BLaER1 treated with 17β-estradiol and CSF1 and Interleukin-3, amounts not matched to agents 10 nM and 100 nM (cell line): ENCODE results near the gene MZB1.

ENCODE experiments used
- H3K27ac ChIP-seq, 11 experiments: shearing (Covaris generic); formaldehyde crosslinking; 2 replicates each; pipeline ENCODE4 v1.8.1; 2022
- H3K27me3 ChIP-seq, 11 experiments: shearing (Covaris generic); formaldehyde crosslinking; 2 replicates each; pipeline ENCODE4 v1.8.1; 2022
- H3K36me3 ChIP-seq, 11 experiments: shearing (Covaris generic); formaldehyde crosslinking; 2 replicates each; pipeline ENCODE4 v1.8.1; 2022
- H3K4me1 ChIP-seq, 10 experiments: shearing (Covaris generic); formaldehyde crosslinking; 2 replicates each; pipeline ENCODE4 v1.8.1; 2022
- H3K4me2 ChIP-seq, 11 experiments: shearing (Covaris generic); formaldehyde crosslinking; 2 replicates each; pipeline ENCODE4 v1.8.1; 2022
- H3K4me3 ChIP-seq, 10 experiments: shearing (Covaris generic); formaldehyde crosslinking; 2 replicates each; pipeline ENCODE4 v1.8.1; 2022
- H3K9ac ChIP-seq, 11 experiments: shearing (Covaris generic); formaldehyde crosslinking; 2 replicates each; pipeline ENCODE4 v1.8.1; 2022
- H3K9me3 ChIP-seq, 11 experiments: shearing (Covaris generic); formaldehyde crosslinking; replicated peaks in 1 of 11; 2 replicates each; pipeline ENCODE4 v1.8.1; 2022
- H4K20me1 ChIP-seq, 11 experiments: shearing (Covaris generic); formaldehyde crosslinking; 2 replicates each; pipeline ENCODE4 v1.8.1; 2022
- Cebpa-rat ChIP-seq, 11 experiments: shearing (Covaris generic); IDR thresholded peaks; 2 replicates each; pipeline ENCODE4 v1.8.1; 2022

MZB1 gene

DNA sequence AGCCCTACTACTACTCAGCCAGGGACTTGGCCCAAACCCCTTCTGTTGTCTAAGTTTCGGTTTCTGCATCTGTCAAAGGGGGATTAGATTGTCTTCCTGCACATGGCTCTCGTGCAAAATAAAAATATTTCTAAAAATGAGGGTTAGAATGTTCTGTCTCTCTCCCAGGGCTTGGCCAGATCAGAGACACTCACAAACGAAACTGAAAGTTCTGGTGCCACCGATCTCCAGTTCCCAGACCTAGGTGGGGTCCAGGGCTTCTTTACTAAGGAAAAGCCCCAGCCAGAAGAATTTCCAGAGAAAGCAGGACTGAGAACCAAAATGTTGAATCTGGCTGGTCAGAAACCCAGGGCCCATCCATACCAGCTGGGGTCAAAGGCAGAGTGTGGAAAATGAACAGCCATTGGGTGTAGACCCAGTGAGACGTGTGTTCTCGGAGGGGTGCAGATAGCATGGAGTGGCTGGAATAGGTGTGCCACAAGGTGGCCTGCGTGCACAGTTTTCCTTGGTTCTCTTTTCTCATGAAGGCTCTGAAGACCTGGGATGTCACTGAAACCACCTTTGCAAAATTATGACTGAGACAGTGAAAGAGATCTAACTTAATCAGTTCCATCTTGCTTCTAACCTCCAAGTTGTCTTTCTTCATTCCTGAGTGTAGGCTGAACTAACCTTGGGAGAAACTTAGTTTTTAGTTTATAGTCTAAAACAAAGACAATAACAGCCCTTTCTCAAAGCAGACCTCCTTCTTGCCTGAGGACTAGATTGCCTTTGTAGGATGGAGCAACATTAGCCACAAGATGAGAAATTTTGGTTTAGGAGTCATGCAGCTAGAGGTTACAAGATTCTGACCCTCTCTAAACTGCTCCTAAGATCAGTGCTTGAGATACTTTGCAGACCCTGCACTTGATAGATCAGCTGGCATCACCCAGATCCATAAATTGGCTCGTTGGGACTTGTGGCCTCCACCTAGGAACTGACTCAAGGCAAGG, 4.4 kb downstream of the MZB1 start:
- H3K9ac ChIP-seq: peak overlapping the region; percentile 74 to 98 (median 95)
- peak overlapping the region; percentile 59 to 100 (median 99); a peak in 21 of 22 replicates for H3K27ac ChIP-seq
- no peaks in the 10 kb centered on the region for H3K27me3 ChIP-seq
- no peaks in the 10 kb centered on the region for H3K9me3 ChIP-seq
- peaks cover 0 to 11% (median 0%) of the 10 kb centered on the region in 11 experiments; a peak in 3 of 22 replicates for H4K20me1 ChIP-seq
- peak overlapping the region; percentile 90 to 99 (median 97) for H3K4me2 ChIP-seq
- no peak for TF ChIP-seq Cebpa-rat (IDR thresholded peaks at IDR 0.05)
- H3K4me1 ChIP-seq: peaks cover 80 to 100% (median 95%) of the 10 kb centered on the region in 10 experiments
- peaks cover 0 to 11% (median 0%) of the 10 kb centered on the region in 11 experiments; a peak in 5 of 22 replicates for H3K36me3 ChIP-seq
- H3K4me3 ChIP-seq: peak overlapping the region; percentile 41 to 81 (median 68)

DNA sequence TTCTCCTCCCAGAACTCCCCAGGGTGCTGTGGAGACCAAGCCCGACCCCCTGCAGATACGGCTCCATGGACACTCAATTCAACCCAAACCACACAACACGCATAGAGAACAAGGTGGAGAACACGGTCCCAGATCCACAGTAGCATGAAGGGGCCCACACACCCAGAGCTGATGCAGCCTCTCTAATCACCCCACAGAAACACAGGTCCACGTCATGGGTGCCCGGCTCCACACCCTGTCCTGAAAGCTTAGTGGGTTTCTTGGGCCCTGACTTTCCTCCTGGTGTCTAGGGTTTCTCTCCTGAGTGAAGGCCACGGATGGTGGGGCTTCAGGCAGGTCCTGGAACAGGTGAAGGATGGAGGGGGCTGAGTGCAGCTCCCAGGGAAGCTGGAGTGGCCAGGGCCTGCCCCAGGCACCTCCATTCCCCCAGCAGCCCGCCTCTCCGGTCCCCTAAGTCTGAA, 5.1 kb downstream of the MZB1 start:
- Histone ChIP-seq H3K9me3 (no peaks in the 10 kb centered on the region), H3K27ac (peak overlapping the region; percentile 59 to 100 (median 99); a peak in 21 of 22 replicates), H3K36me3 (peaks cover 0 to 11% (median 0%) of the 10 kb centered on the region in 11 experiments; a peak in 5 of 22 replicates), H3K4me2 (peak overlapping the region; percentile 90 to 99 (median 97)), H4K20me1 (peaks cover 0 to 11% (median 0%) of the 10 kb centered on the region in 11 experiments; a peak in 3 of 22 replicates), H3K27me3 (no peaks in the 10 kb centered on the region), H3K4me1 (peaks cover 80 to 100% (median 95%) of the 10 kb centered on the region in 10 experiments), H3K4me3 (peak overlapping the region; percentile 41 to 81 (median 60)), H3K9ac (peak overlapping the region; percentile 74 to 98 (median 95))
- TF ChIP-seq Cebpa-rat (IDR thresholded peaks at IDR 0.05): no peak

- peaks cover 76 to 100% (median 95%) of the 10 kb centered on the region in 10 experiments for H3K4me1 ChIP-seq
- H3K4me3 ChIP-seq: peak overlapping the region; percentile 41 to 81 (median 60); a peak in 16 of 20 replicates
- H3K9ac ChIP-seq: peak overlapping the region; percentile 74 to 98 (median 95)
- no peaks in the 10 kb centered on the region for H3K9me3 ChIP-seq
- peaks cover 0 to 11% (median 0%) of the 10 kb centered on the region in 11 experiments; a peak in 3 of 22 replicates for H4K20me1 ChIP-seq
- peaks cover 0 to 11% (median 0%) of the 10 kb centered on the region in 11 experiments; a peak in 5 of 22 replicates for H3K36me3 ChIP-seq
- H3K27me3 ChIP-seq: no peaks in the 10 kb centered on the region
- no peak for TF ChIP-seq Cebpa-rat (IDR thresholded peaks at IDR 0.05)
- peak overlapping the region; percentile 59 to 100 (median 99); a peak in 21 of 22 replicates for H3K27ac ChIP-seq
- peak overlapping the region; percentile 90 to 99 (median 97) for H3K4me2 ChIP-seq
These were observed 5.6 kb downstream of the MZB1 start for GRCh38 chr5:139383993-139384590.

DNA sequence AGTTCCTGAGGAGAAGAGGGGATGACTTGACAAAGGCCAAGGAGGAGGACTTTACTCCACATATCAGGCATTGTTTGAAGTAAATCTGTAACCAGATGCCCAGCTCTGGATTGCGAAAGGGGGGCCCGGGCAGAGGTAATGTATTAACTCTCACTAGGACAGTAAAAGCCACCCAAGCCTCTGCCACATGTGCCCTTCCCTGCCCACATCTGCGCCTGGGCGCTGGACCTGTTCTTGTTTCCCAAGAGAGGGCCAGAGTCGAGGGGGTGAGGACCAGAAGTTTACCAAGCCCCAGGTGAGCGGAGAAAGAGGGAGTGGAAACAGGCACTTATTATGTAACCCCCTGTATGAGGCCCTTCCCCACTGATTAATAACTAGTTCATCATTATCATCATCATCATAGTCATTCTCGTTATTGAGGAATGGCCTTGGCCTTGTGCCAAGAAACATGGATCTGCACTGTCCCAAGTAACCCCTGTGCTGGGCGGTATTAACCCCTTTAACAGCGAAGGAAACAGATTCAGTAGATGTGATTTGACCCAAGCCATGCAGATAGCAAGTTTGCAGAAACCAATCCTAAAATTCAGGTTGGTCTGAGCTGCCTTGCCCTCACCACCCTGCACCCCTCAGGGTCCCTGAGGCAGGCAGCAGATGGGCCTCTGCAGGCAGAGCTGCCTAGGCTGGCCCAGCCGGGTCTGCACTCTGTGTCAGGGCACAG, 6.3 kb downstream of the MZB1 start, which contains the start of gene SLC23A1:
Gene SLC23A1 (minus strand): TSS at position 23 of the 718 bp plus-strand sequence. CDS start 44 bp downstream, outside the sequence.
- Histone ChIP-seq H3K9ac (peak within 1 kb of the TSS; percentile 74 to 98 (median 95)), H3K36me3 (peaks cover 0 to 11% (median 0%) of the 10 kb centered on the region in 11 experiments; a peak in 5 of 22 replicates)

GRCh38 chr5:139382807-139383206, 6.9 kb downstream of the MZB1 start:
- peaks cover 63 to 94% (median 92%) of the 10 kb centered on the region in 10 experiments for H3K4me1 ChIP-seq
- H3K9me3 ChIP-seq: no peaks in the 10 kb centered on the region
- peak overlapping the region in 8 of 11 experiments; percentile 33 to 72 (median 58); a peak in 15 of 22 replicates for H3K9ac ChIP-seq
- no peak for TF ChIP-seq Cebpa-rat (IDR thresholded peaks at IDR 0.05)
- H3K36me3 ChIP-seq: peaks cover 0 to 14% (median 4%) of the 10 kb centered on the region in 11 experiments; a peak in 9 of 22 replicates
- H3K4me2 ChIP-seq: peak overlapping the region; percentile 85 to 99 (median 96)
- no peak overlapping the region for H3K4me3 ChIP-seq
- H3K27ac ChIP-seq: peak overlapping the region in 9 of 11 experiments; percentile 37 to 100 (median 70); a peak in 17 of 22 replicates
- H4K20me1 ChIP-seq: peaks cover 0 to 11% (median 0%) of the 10 kb centered on the region in 11 experiments; a peak in 4 of 22 replicates
- no peaks in the 10 kb centered on the region for H3K27me3 ChIP-seq

More for the DNA sequence above, 6.3 kb downstream of the MZB1 start, which contains the start of gene SLC23A1:
- H3K27ac ChIP-seq: peak within 1 kb of the TSS in 10 of 11 experiments; percentile 70 to 100 (median 99); a peak in 20 of 22 replicates
- H4K20me1 ChIP-seq: peaks cover 0 to 11% (median 0%) of the 10 kb centered on the region in 11 experiments; a peak in 3 of 22 replicates
- peaks cover 70 to 100% (median 96%) of the 10 kb centered on the region in 10 experiments for H3K4me1 ChIP-seq
- no peaks in the 10 kb centered on the region for H3K27me3 ChIP-seq
- H3K4me3 ChIP-seq: peak within 1 kb of the TSS in 8 of 10 experiments; percentile 54 to 81 (median 68); a peak in 14 of 20 replicates
- no peaks in the 10 kb centered on the region for H3K9me3 ChIP-seq
- peak within 1 kb of the TSS; percentile 90 to 99 (median 97) for H3K4me2 ChIP-seq
- TF ChIP-seq Cebpa-rat (IDR thresholded peaks at IDR 0.05): peak in 7 of 11 experiments; percentile 27 to 74 (median 56); a peak in 11 of 22 replicates

- peaks cover 0 to 21% (median 8%) of the 10 kb centered on the region in 11 experiments; a peak in 11 of 22 replicates for H3K36me3 ChIP-seq
- no peaks in the 10 kb centered on the region for H3K9me3 ChIP-seq
- peak overlapping the region in 10 of 11 experiments; percentile 33 to 72 (median 50); a peak in 18 of 22 replicates for H3K9ac ChIP-seq
- peaks cover 0 to 11% (median 0%) of the 10 kb centered on the region in 11 experiments; a peak in 4 of 22 replicates for H4K20me1 ChIP-seq
- H3K27me3 ChIP-seq: no peaks in the 10 kb centered on the region
- H3K4me1 ChIP-seq: peaks cover 59 to 87% (median 85%) of the 10 kb centered on the region in 10 experiments
- peak overlapping the region in 9 of 11 experiments; percentile 37 to 100 (median 70); a peak in 18 of 22 replicates for H3K27ac ChIP-seq
- no peak for TF ChIP-seq Cebpa-rat (IDR thresholded peaks at IDR 0.05)
- peak overlapping the region; percentile 85 to 99 (median 96) for H3K4me2 ChIP-seq
- peak overlapping the region in 3 of 10 experiments; percentile 10 to 33 (median 25); a peak in 2 of 20 replicates for H3K4me3 ChIP-seq
These were observed 7.6 kb downstream of the MZB1 start for GRCh38 chr5:139381837-139382761.
